GM12872 (cell line): Measurements from ENCODE around the gene SPHK2.
A peak's percentile ranks its signal among the peaks of the same experiment; 100 is the strongest.

ENCODE experiments used
- CTCF ChIP-seq: IDR thresholded peaks from 3 replicates; pipeline ENCODE4 v1.5.1; 2011; ENCODE audit warnings: low read depth, mild to moderate bottlenecking, low read length, moderate library complexity; ENCODE audit not compliant: insufficient read depth

Gene SPHK2

GRCh38 chr19:48644355-48644754 is 25.0 kb downstream of the SPHK2 start:
- TF ChIP-seq CTCF, result no peak

- TF ChIP-seq CTCF, result no peak
Observed at GRCh38 chr19:48644839-48645619, 25.7 kb downstream of the SPHK2 start.

- no peak for TF ChIP-seq CTCF
Observed at GRCh38 chr19:48645620-48646000, 26.3 kb downstream of the SPHK2 start.

GRCh38 chr19:48646001-48646721 is 26.9 kb downstream of the SPHK2 start, which contains the start of gene CA11:
Gene CA11, minus strand, starts transcription at chr19:48646187. Its CDS starts 555 bp downstream, at chr19:48645632.
- TF ChIP-seq CTCF, result peak; percentile 81

- no peak for TF ChIP-seq CTCF
Observed at GRCh38 chr19:48646722-48647216, 27.5 kb downstream of the SPHK2 start.

- no peak for TF ChIP-seq CTCF
Observed at GRCh38 chr19:48648134-48648533, 28.8 kb downstream of the SPHK2 start.

GRCh38 chr19:48650974-48651682 is 31.8 kb downstream of the SPHK2 start:
- no peak for TF ChIP-seq CTCF
